PFSK-1 (cell line): Measurements from ENCODE around the gene KDM4C.

Experiments used
- FOXP2 ChIP-seq: optimal IDR thresholded peaks from 2 replicates; pipeline ENCODE3; 2011; ENCODE audit warnings: borderline replicate concordance, control low read depth, inconsistent platforms; ENCODE audit not compliant: insufficient read depth; ENCODE audit errors: extremely low read length, extremely low read depth
- POLR2AphosphoS5 ChIP-seq: IDR thresholded peaks from 2 replicates; pipeline ENCODE4 v1.6.1; 2012; ENCODE audit warnings: low read depth, mild to moderate bottlenecking, control low read depth, low read length, moderate library complexity
- REST ChIP-seq, 2 experiments: IDR thresholded peaks; 2 replicates each; pipeline versions ENCODE4 v1.6.1 to v1.8.0; 2011 to 2012; ENCODE audit warnings: low read depth in 2 of 2, low read length in 2 of 2, control low read depth in 1 of 2, inconsistent platforms in 1 of 2, mild to moderate bottlenecking in 1 of 2, moderate library complexity in 1 of 2; ENCODE audit not compliant: insufficient read depth in 1 of 2
- SIN3A ChIP-seq: IDR thresholded peaks from 2 replicates; pipeline ENCODE4 v1.6.1; 2012; ENCODE audit warnings: mild to moderate bottlenecking, low read length, moderate library complexity, borderline replicate concordance; ENCODE audit not compliant: insufficient read depth
- TAF1 ChIP-seq: IDR thresholded peaks from 2 replicates; pipeline ENCODE4 v1.6.1; 2012; ENCODE audit warnings: low read length, control low read depth, borderline replicate concordance; ENCODE audit not compliant: insufficient read depth

- TF ChIP-seq POLR2AphosphoS5 (no peak), TAF1 (no peak), REST (IDR thresholded peaks at IDR 0.05; ENCODE audit: insufficient read depth in 1 of 2, low read depth in 2 of 2, low read length in 2 of 2) (no peak), SIN3A (no peak), FOXP2 (no peak)
These were observed 406.2 kb downstream of the KDM4C start for GRCh38 chr9:7163932-7164331.
